H1 (cell line): Measurements from ENCODE around the gene SMIM5. TPM values are rescaled to one million over a fixed set of nuclear protein-coding genes. Genes with fewer than 3 reads are reported as not detected.
A peak's percentile ranks its signal among the peaks of the same experiment; 100 is the strongest.

ENCODE experiments used
- CTCF ChIA-PET: fragments of 300-600 bp; sonication (Branson Sonifier 250); formaldehyde crosslinking; loops from one replicate; lab custom pipeline; 2021; ENCODE audit not compliant: partially characterized antibody; lab: Charles Lee
- POLR2A ChIA-PET: fragments of 300-600 bp; sonication (Branson Sonifier 250); formaldehyde crosslinking; loops from one replicate; lab custom pipeline; 2021; ENCODE audit warnings: inconsistent platforms; ENCODE audit not compliant: partially characterized antibody; lab: Charles Lee
- DNase-seq, 2 experiments: peaks; one replicate each; pipeline versions ENCODE4 v3.0.0 to v3.0.0-alpha.2; 2010 to 2022; ENCODE audit warnings: low spot score in 2 of 2, low read depth in 1 of 2, mixed read lengths in 1 of 2
- FAIRE-seq: peaks from 2 replicates; lab custom pipeline; 2011; peaks lifted over from hg19 to GRCh38; lab: Jason Lieb, UNC
- H2AFZ ChIP-seq: 2 replicates; pipeline ENCODE4 v1.8.1; 2012; ENCODE audit warnings: low read length, inconsistent platforms
- H2AK5ac ChIP-seq: 2 replicates; pipeline ENCODE4 v1.6.1; 2013; ENCODE audit warnings: low read depth, low read length
- H2BK120ac ChIP-seq: replicated peaks from 2 replicates; pipeline ENCODE3; 2013; ENCODE audit warnings: low read depth, low read length, inconsistent platforms
- H2BK12ac ChIP-seq: 2 replicates; pipeline ENCODE4 v1.6.1; 2013; ENCODE audit warnings: low read depth, low read length
- H2BK15ac ChIP-seq: 2 replicates; pipeline ENCODE4 v1.6.1; 2013; ENCODE audit warnings: low read length
- H2BK20ac ChIP-seq: 2 replicates; pipeline ENCODE4 v1.6.1; 2013; ENCODE audit warnings: low read length
- H2BK5ac ChIP-seq: 2 replicates; pipeline ENCODE4 v1.6.1; 2013; ENCODE audit warnings: low read depth, low read length
- H3K14ac ChIP-seq: 2 replicates; pipeline ENCODE4 v1.6.1; 2013; ENCODE audit warnings: inconsistent platforms; ENCODE audit not compliant: insufficient read length
- H3K18ac ChIP-seq: 2 replicates; pipeline ENCODE4 v1.6.1; 2013; ENCODE audit warnings: low read length; ENCODE audit errors: extremely low read depth
- H3K23ac ChIP-seq: 2 replicates; pipeline ENCODE4 v1.6.1; 2013; ENCODE audit warnings: inconsistent platforms; ENCODE audit not compliant: insufficient read length
- H3K23me2 ChIP-seq: 2 replicates; pipeline ENCODE4 v1.6.1; 2013; ENCODE audit warnings: low read depth, low read length
- H3K27ac ChIP-seq: 2 replicates; pipeline ENCODE4 v1.6.1; 2011; ENCODE audit warnings: low read depth, low read length, inconsistent platforms
- H3K27me3 ChIP-seq, 4 experiments: replicated peaks in 1 of 4; 1 replicate in 1 of 4; 2 replicates in 3 of 4; pipeline versions ENCODE4 v1.6.1 to v1.8.1; 2011 to 2013; ENCODE audit warnings: low read length in 3 of 4, mild to moderate bottlenecking in 3 of 4, inconsistent platforms in 2 of 4, mixed read lengths in 2 of 4, moderate library complexity in 1 of 4; ENCODE audit not compliant: control insufficient read depth in 3 of 4, insufficient read depth in 3 of 4; ENCODE audit errors: extremely low read depth in 1 of 4
- H3K36me3 ChIP-seq, 4 experiments: 2 replicates each; pipeline versions ENCODE4 v1.6.1 to v1.8.1; 2011 to 2013; ENCODE audit warnings: mild to moderate bottlenecking in 4 of 4, low read length in 3 of 4, moderate library complexity in 2 of 4, control low read depth in 1 of 4, inconsistent platforms in 1 of 4; ENCODE audit not compliant: insufficient read depth in 4 of 4, control insufficient read depth in 2 of 4
- H3K4ac ChIP-seq: replicated peaks from 2 replicates; pipeline ENCODE3; 2013; ENCODE audit warnings: low read length, low read depth, mixed read lengths, inconsistent platforms; ENCODE audit not compliant: insufficient read length
- H3K4me1 ChIP-seq, 4 experiments: replicated peaks in 1 of 4; 1 replicate in 1 of 4; 2 replicates in 3 of 4; pipeline versions ENCODE4 v1.6.1 to v1.8.1; 2011 to 2013; ENCODE audit warnings: low read length in 3 of 4, inconsistent platforms in 2 of 4, mixed read lengths in 1 of 4; ENCODE audit not compliant: insufficient read depth in 4 of 4, control insufficient read depth in 3 of 4
- H3K4me2 ChIP-seq, 2 experiments: 2 replicates each; pipeline versions ENCODE4 v1.6.1 to v1.8.1; 2011 to 2013; ENCODE audit warnings: low read depth in 2 of 2, low read length in 2 of 2, control low read depth in 1 of 2, inconsistent platforms in 1 of 2, mild to moderate bottlenecking in 1 of 2; ENCODE audit not compliant: insufficient read depth in 1 of 2
- H3K4me3 ChIP-seq, 4 experiments: fragments of 200-600, 300-600 bp in 1 of 4; sonication (generic), shearing (Covaris generic), sonication (Bioruptor Twin) in 1 of 4; 2 replicates each; pipeline versions ENCODE4 v1.5.1 to v1.8.1; 2011 to 2016; ENCODE audit warnings: low read length in 4 of 4, low read depth in 3 of 4, control low read depth in 2 of 4, inconsistent platforms in 2 of 4, mild to moderate bottlenecking in 2 of 4, mixed read lengths in 1 of 4, moderate library complexity in 1 of 4; ENCODE audit not compliant: insufficient read depth in 2 of 4; ENCODE audit errors: extremely low read depth in 1 of 4
- H3K56ac ChIP-seq: replicated peaks from 2 replicates; pipeline ENCODE3; 2013; ENCODE audit warnings: low read depth, mild to moderate bottlenecking, mixed read lengths, low read length, inconsistent platforms; ENCODE audit not compliant: insufficient read length
- H3K79me1 ChIP-seq: 2 replicates; pipeline ENCODE4 v1.6.1; 2013; ENCODE audit warnings: low read depth, low read length, control low read depth
- H3K79me2 ChIP-seq, 2 experiments: 2 replicates each; pipeline versions ENCODE4 v1.6.1 to v1.8.1; 2012 to 2013; ENCODE audit warnings: low read length in 2 of 2, mild to moderate bottlenecking in 2 of 2, inconsistent platforms in 1 of 2; ENCODE audit not compliant: insufficient read depth in 2 of 2, control insufficient read depth in 1 of 2
- H3K9ac ChIP-seq, 4 experiments: replicated peaks in 1 of 4; 1 replicate in 1 of 4; 2 replicates in 3 of 4; pipeline versions ENCODE4 v1.6.1 to v1.8.1; 2011 to 2013; ENCODE audit warnings: low read depth in 3 of 4, low read length in 3 of 4, control low read depth in 2 of 4, mild to moderate bottlenecking in 2 of 4, moderate library complexity in 2 of 4, inconsistent platforms in 1 of 4; ENCODE audit errors: extremely low read depth in 1 of 4
- H3K9me3 ChIP-seq, 2 experiments: 2 replicates each; pipeline versions ENCODE4 v1.6.1 to v1.8.1; 2012 to 2013; ENCODE audit warnings: mild to moderate bottlenecking in 2 of 2, moderate library complexity in 2 of 2, control low read depth in 1 of 2, inconsistent platforms in 1 of 2, low read depth in 1 of 2, low read length in 1 of 2, mixed read lengths in 1 of 2; ENCODE audit not compliant: insufficient read depth in 2 of 2
- H4K20me1 ChIP-seq, 2 experiments: replicated peaks in 1 of 2; 2 replicates each; pipeline versions ENCODE3 to v1.8.1; 2011 to 2013; ENCODE audit warnings: inconsistent platforms in 2 of 2, low read length in 2 of 2, mild to moderate bottlenecking in 1 of 2; ENCODE audit not compliant: insufficient read depth in 2 of 2, control insufficient read depth in 1 of 2
- H4K5ac ChIP-seq: 2 replicates; pipeline ENCODE4 v1.6.1; 2013; ENCODE audit warnings: low read length, low read depth, mixed read lengths, inconsistent platforms; ENCODE audit not compliant: insufficient read length
- H4K8ac ChIP-seq: 2 replicates; pipeline ENCODE4 v1.8.0; 2013; ENCODE audit warnings: mild to moderate bottlenecking, moderate library complexity, low read length, inconsistent platforms; ENCODE audit not compliant: insufficient read depth; ENCODE audit errors: extremely low read depth
- H4K91ac ChIP-seq: replicated peaks from 2 replicates; pipeline ENCODE3; 2013; ENCODE audit warnings: low read length, mixed read lengths, inconsistent platforms; ENCODE audit not compliant: insufficient read length
- CHD2 ChIP-seq: IDR thresholded peaks from 2 replicates; pipeline ENCODE4 v1.6.1; 2012; ENCODE audit warnings: low read length, improper control_type of control experiment
- POLR2A ChIP-seq, 2 experiments: IDR thresholded peaks; 1 replicate in 1 of 2; 2 replicates in 1 of 2; pipeline ENCODE4 v1.6.1; 2011; ENCODE audit warnings: low read depth in 2 of 2, low read length in 2 of 2, mild to moderate bottlenecking in 2 of 2; ENCODE audit errors: control extremely low read depth in 1 of 2
- WGBS, 2 experiments: shearing (Covaris generic) in 1 of 2; methylation state at CpG; one replicate each; pipeline versions ENCODE4 v1.1.6 to v1.1.7; 2013 to 2015; ENCODE audit warnings: low lambda C conversion rate in 2 of 2, mixed read lengths in 2 of 2, inconsistent platforms in 1 of 2, low coverage in 1 of 2, missing lambda C conversion rate in 1 of 2; ENCODE audit not compliant: insufficient replicate concordance in 2 of 2, insufficient coverage in 1 of 2, insufficient read length in 1 of 2; ENCODE audit errors: extremely low coverage in 1 of 2, missing lambda C conversion rate in 1 of 2; 5-methylcytosine and 5-hydroxymethylcytosine counted together
- polyA plus RNA-seq, 7 experiments: library from polyadenylated mRNA; depleted of rRNA in 3 of 7; stranded (reverse) in 5 of 7; unstranded in 2 of 7; fragments of >200 nt in 5 of 7; fragments of 200-250 nt in 2 of 7; gene quantifications; 1 replicate in 5 of 7; 2 replicates in 1 of 7; 4 replicates in 1 of 7; pipeline versions ENCODE4 v1.2.1 to v1.2.3, GENCODE V29; 2011 to 2013; ENCODE audit warnings: missing spikeins in 2 of 7, mixed read lengths in 2 of 7
- total RNA-seq: library from RNA; stranded (reverse); fragmentation: NEBNext Ultra II Directional; extraction: Animal tissue kit (Norgen Biotek cat#: 25700); gene quantifications from 2 replicates; pipeline ENCODE4 v1.2.1, GENCODE V29; 2021

The SMIM5 gene
- total and polyA plus RNA-seq, 2 of the 8 experiments (the other 6 are each of a cell fraction or from before 2014, with no cell fraction given), result not detected

- Histone ChIP-seq H4K5ac (no peak overlapping the region), H3K27ac (no peak overlapping the region), H3K14ac (no peak overlapping the region), H3K56ac (no peak overlapping the region), H3K27me3 (no peaks in the 10 kb centered on the region), H3K79me1 (peaks cover 2% of the 10 kb centered on the region), H3K18ac (no peak overlapping the region), H3K23ac (no peak overlapping the region), H4K20me1 (peaks cover 4 to 6% of the 10 kb centered on the region in 2 experiments), H4K8ac (no peak overlapping the region), H2BK120ac (no peak overlapping the region), H3K4me3 (no peak overlapping the region), H2AK5ac (no peak overlapping the region), H4K91ac (no peak overlapping the region), H3K4ac (no peak overlapping the region), H2AFZ (no peak overlapping the region), H2BK15ac (no peak overlapping the region), H3K36me3 (peaks cover 14 to 38% (median 26%) of the 10 kb centered on the region in 4 experiments; a peak in 7 of 8 replicates), H2BK20ac (no peak overlapping the region), H3K23me2 (no peaks in the 10 kb centered on the region), H3K9me3 (no peaks in the 10 kb centered on the region), H3K4me2 (no peak overlapping the region), H2BK12ac (no peak overlapping the region), H3K4me1 (no peaks in the 10 kb centered on the region), H3K79me2 (peaks cover 2 to 47% of the 10 kb centered on the region in 2 experiments; a peak in 2 of 4 replicates), H2BK5ac (no peak overlapping the region), H3K9ac (no peak overlapping the region)
- no peak for DNase-seq
- TF ChIP-seq POLR2A (IDR thresholded peaks at IDR 0.05; ENCODE audit: control extremely low read depth in 1 of 2, low read depth in 2 of 2, low read length in 2 of 2) (peak in 1 of 2 experiments; percentile 31; a peak in 1 of 3 replicates), CHD2 (no peak)
- ChIA-PET POLR2A (interaction anchor here (0.9 to 3.4 kb wide), 6 partner anchors 8 to 76 kb away, joined by 3 to 26 read pairs (median 4); no protein-coding TSS in a partner anchor), CTCF (interaction anchor here (0.7 to 7.4 kb wide), 20 partner anchors 8 to 121 kb away, joined by 3 to 115 read pairs (median 8); partner anchors contain the start of genes ITGB4 and SMIM5)
- FAIRE-seq, result no peak
- 92% methylated on average over 4 of the region's 4 CpGs; no CpG with 5 or more reads in 1 of the 2 experiments for WGBS, 2 experiments
Observed at GRCh38 chr17:75673487-75673886, 40.3 kb downstream of the SMIM5 start.
